GM23338 (cell line): ENCODE results near the gene LEFTY2. TPM values are rescaled to one million over a fixed set of nuclear protein-coding genes. Genes with fewer than 3 reads are reported as not detected.

Source experiments
- ATAC-seq: fragments of 200-7000 bp; cut with Tn5 transposase; 3 replicates; pipeline ENCODE4 v1.9.1; 2020
- DNase-seq: peaks from one replicate; pipeline ENCODE4 v3.0.0-alpha.2; 2015; ENCODE audit warnings: low spot score
- H2AFZ ChIP-seq: fragments of 200-600 bp; sonication (generic); 2 replicates; pipeline ENCODE4 v1.8.0; 2016; ENCODE audit warnings: antibody characterized with exemption, mild to moderate bottlenecking, moderate library complexity
- H3F3A ChIP-seq: fragments of 200-600 bp; sonication (generic); replicated peaks from 2 replicates; pipeline ENCODE4 v1.8.0; 2017; ENCODE audit warnings: antibody characterized with exemption, mixed run types, low read depth
- H3K27ac ChIP-seq: fragments of 200-600 bp; sonication (generic); 2 replicates; pipeline ENCODE4 v1.6.1; 2016; ENCODE audit warnings: low read depth
- H3K27me3 ChIP-seq: fragments of 200-600 bp; sonication (generic); 2 replicates; pipeline ENCODE4 v1.8.0; 2016; ENCODE audit warnings: mild to moderate bottlenecking, mixed run types, moderate library complexity; ENCODE audit not compliant: insufficient read depth
- H3K36me3 ChIP-seq: fragments of 200-600 bp; sonication (generic); 2 replicates; pipeline ENCODE4 v1.8.0; 2016; ENCODE audit warnings: mild to moderate bottlenecking; ENCODE audit not compliant: insufficient read depth
- H3K4me1 ChIP-seq: fragments of 200-600 bp; sonication (generic); 2 replicates; pipeline ENCODE4 v1.8.0; 2016; ENCODE audit warnings: mild to moderate bottlenecking, moderate library complexity; ENCODE audit not compliant: insufficient read depth
- H3K4me2 ChIP-seq: fragments of 200-600 bp; sonication (generic); 2 replicates; pipeline ENCODE4 v1.7.1; 2017; ENCODE audit warnings: mixed run types
- H3K4me3 ChIP-seq: fragments of 200-600 bp; sonication (generic); 2 replicates; pipeline ENCODE4 v1.6.1; 2016; ENCODE audit warnings: mixed run types
- H3K79me2 ChIP-seq: fragments of 200-600 bp; sonication (generic); replicated peaks from 2 replicates; pipeline ENCODE4 v1.8.0; 2017; ENCODE audit warnings: mild to moderate bottlenecking; ENCODE audit not compliant: insufficient read depth
- H3K9me2 ChIP-seq: fragments of 200-600 bp; sonication (generic); 2 replicates; pipeline ENCODE4 v1.8.0; 2017; ENCODE audit not compliant: insufficient read depth
- H4K20me1 ChIP-seq: fragments of 200-600 bp; sonication (generic); replicated peaks from 2 replicates; pipeline ENCODE4 v1.8.0; 2017; ENCODE audit warnings: mild to moderate bottlenecking; ENCODE audit not compliant: insufficient read depth
- H3K27ac Mint-ChIP-seq: 2 replicates; pipeline ENCODE4 v1.8.0; 2020; ENCODE audit warnings: inconsistent platforms, mild to moderate bottlenecking, moderate library complexity, mixed read lengths
- H3K27me3 Mint-ChIP-seq: 3 replicates; pipeline ENCODE4 v1.8.0; 2022; ENCODE audit warnings: low read depth, mild to moderate bottlenecking, moderate library complexity, mixed read lengths, inconsistent platforms; ENCODE audit not compliant: insufficient read depth, poor library complexity
- H3K36me3 Mint-ChIP-seq: 3 replicates; pipeline ENCODE4 v1.8.0; 2021; ENCODE audit warnings: low read depth, mild to moderate bottlenecking, inconsistent platforms, moderate library complexity, mixed read lengths
- H3K4me1 Mint-ChIP-seq: 3 replicates; pipeline ENCODE4 v1.8.0; 2020; ENCODE audit warnings: mild to moderate bottlenecking, inconsistent platforms, mixed read lengths
- H3K4me3 Mint-ChIP-seq: 3 replicates; pipeline ENCODE4 v1.8.0; 2021; ENCODE audit warnings: moderate library complexity, mild to moderate bottlenecking, inconsistent platforms, mixed read lengths
- H3K9me3 Mint-ChIP-seq: 3 replicates; pipeline ENCODE4 v1.8.0; 2020; ENCODE audit warnings: moderate library complexity, mild to moderate bottlenecking, inconsistent platforms, mixed read lengths
- EZH2 ChIP-seq: fragments of 200-600 bp; sonication (generic); IDR thresholded peaks from one replicate; pipeline ENCODE4 v1.8.0; 2017; ENCODE audit warnings: antibody characterized with exemption, mild to moderate bottlenecking, low read depth; ENCODE audit not compliant: unreplicated experiment
- NANOG ChIP-seq: IDR thresholded peaks from 2 replicates; pipeline ENCODE4 v1.6.1; 2016; ENCODE audit warnings: antibody characterized with exemption, borderline replicate concordance
- REST ChIP-seq: IDR thresholded peaks from one replicate; pipeline ENCODE4 v1.6.1; 2018; ENCODE audit warnings: antibody characterized with exemption; ENCODE audit not compliant: unreplicated experiment
- polyA plus RNA-seq: library from polyadenylated mRNA; unstranded; fragments of >200 nt; fragmentation: Nextera tagmentation; extraction: Ambion mirVana; gene quantifications from 2 replicates; pipeline ENCODE4 v1.2.1, GENCODE V29; 2016
- total RNA-seq: library from RNA; depleted of rRNA; stranded (reverse); fragments of >200 nt; shearing (Covaris generic); gene quantifications from 2 replicates; pipeline ENCODE4 v1.2.3, GENCODE V29; 2014
- TF ChIP-seq, protein P1 (sequence below): IDR thresholded peaks from 2 replicates; pipeline ENCODE4 v1.6.1; 2016; ENCODE audit warnings: antibody characterized with exemption

The LEFTY2 gene
- total and polyA plus RNA-seq, 2 experiments from 2014 or later = 8.3 to 12.4 TPM

DNA sequence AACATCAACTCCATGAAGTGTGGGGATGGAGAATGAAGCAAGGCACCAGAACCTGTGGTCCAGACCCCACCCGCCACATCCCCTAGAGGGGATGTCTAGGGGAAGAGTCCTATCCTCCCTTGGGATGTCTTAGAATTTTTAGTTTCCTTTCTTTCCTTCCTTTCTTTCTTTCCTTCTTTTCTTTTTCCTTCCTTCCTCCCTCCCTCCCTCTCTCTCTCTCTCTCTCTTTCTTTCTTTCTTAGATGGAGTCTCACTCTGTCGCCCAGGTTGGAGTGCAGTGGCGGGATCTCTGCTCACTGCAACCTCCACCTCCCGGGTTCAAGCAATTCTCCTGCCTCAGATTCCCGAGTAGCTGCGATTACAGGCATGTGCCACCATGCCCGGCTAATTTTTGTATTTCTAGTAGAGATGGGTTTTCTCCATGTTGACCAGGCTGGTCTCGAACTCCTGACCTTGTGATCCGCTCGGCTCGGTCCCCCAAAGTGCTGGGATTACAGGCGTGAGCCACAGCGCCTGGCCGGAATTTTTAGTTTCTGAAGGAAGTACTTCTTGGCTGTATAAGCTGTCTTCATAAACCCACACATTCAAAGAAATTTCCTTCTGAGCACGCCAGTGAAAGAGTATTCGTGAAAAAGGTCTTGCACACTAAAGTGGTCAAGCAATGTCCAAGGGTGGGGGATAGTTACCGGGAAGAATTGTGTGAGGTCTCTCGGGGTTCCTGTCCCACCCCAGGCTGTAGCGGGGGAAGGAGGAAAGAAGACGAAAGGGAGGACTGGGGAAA is 20.8 kb upstream of the LEFTY2 start:
- H3K27ac Mint-ChIP-seq = no peak overlapping the region
- Histone ChIP-seq H3K4me1 (no peaks in the 10 kb centered on the region; the same call in 1 of the 2 replicates), H4K20me1 (no peaks in the 10 kb centered on the region), H3K4me2 (no peak overlapping the region), H3K4me3 (no peak overlapping the region), H3K79me2 (no peaks in the 10 kb centered on the region), H3K9me2 (peaks cover 6% of the 10 kb centered on the region; the same call in 1 of the 2 replicates), H3K36me3 (no peaks in the 10 kb centered on the region), H2AFZ (no peak overlapping the region), H3K27me3 (no peaks in the 10 kb centered on the region), H3K27ac (no peak overlapping the region), H3F3A (no peaks in the 10 kb centered on the region; the same call in 1 of the 2 replicates)
- H3K4me1 Mint-ChIP-seq = no peaks in the 10 kb centered on the region; the same call in 2 of the 3 replicates
- no peaks in the 10 kb centered on the region for H3K36me3 Mint-ChIP-seq
- no peaks in the 10 kb centered on the region for H3K9me3 Mint-ChIP-seq
- DNase-seq (no peak), ATAC-seq (no peak)
- TF ChIP-seq, protein P1, sequence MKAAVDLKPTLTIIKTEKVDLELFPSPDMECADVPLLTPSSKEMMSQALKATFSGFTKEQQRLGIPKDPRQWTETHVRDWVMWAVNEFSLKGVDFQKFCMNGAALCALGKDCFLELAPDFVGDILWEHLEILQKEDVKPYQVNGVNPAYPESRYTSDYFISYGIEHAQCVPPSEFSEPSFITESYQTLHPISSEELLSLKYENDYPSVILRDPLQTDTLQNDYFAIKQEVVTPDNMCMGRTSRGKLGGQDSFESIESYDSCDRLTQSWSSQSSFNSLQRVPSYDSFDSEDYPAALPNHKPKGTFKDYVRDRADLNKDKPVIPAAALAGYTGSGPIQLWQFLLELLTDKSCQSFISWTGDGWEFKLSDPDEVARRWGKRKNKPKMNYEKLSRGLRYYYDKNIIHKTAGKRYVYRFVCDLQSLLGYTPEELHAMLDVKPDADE = no peak
- TF ChIP-seq EZH2 (no peak), REST (no peak), NANOG (no peak)
- H3K27me3 Mint-ChIP-seq = no peaks in the 10 kb centered on the region
- H3K4me3 Mint-ChIP-seq = peak overlapping the region; percentile 12; the same call in 1 of the 3 replicates

DNA sequence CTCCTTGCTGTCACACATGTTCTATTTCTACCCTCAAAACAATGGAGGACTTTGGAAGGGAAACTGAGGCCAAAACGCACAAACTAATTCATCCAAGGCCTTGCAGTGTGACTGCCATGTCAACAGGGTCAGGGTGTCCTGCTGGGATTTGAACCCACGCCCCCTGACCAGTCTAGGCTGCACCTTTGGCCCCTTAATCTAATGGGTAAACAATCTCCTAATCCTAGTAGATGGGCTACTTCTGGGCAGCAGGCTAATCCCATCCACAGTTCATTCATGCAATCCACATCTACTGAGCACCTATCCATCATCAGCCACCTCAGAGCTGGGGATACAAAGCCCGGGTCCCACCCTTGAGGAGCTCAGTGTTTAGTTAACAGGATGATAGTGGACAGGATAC is 17.0 kb upstream of the LEFTY2 start:
- Histone ChIP-seq H3K36me3 (no peaks in the 10 kb centered on the region), H3K27ac (no peak overlapping the region), H4K20me1 (no peaks in the 10 kb centered on the region), H3F3A (no peaks in the 10 kb centered on the region; the same call in 1 of the 2 replicates), H3K9me2 (peaks cover 6% of the 10 kb centered on the region; the same call in 1 of the 2 replicates), H3K4me2 (no peak overlapping the region), H3K79me2 (no peaks in the 10 kb centered on the region), H3K4me1 (no peaks in the 10 kb centered on the region; the same call in 1 of the 2 replicates), H3K27me3 (no peaks in the 10 kb centered on the region), H2AFZ (no peak overlapping the region), H3K4me3 (no peak overlapping the region)
- H3K4me1 Mint-ChIP-seq = no peaks in the 10 kb centered on the region; the same call in 2 of the 3 replicates
- no peaks in the 10 kb centered on the region for H3K36me3 Mint-ChIP-seq
- no peak for TF ChIP-seq EZH2
- no peak overlapping the region for H3K4me3 Mint-ChIP-seq
- H3K9me3 Mint-ChIP-seq = no peaks in the 10 kb centered on the region
- no peak overlapping the region for H3K27ac Mint-ChIP-seq
- peaks cover 2% of the 10 kb centered on the region for H3K27me3 Mint-ChIP-seq
- DNase-seq (no peak), ATAC-seq (no peak)
